Peyer's patch (tissue), 4 donors: ENCODE measurements around the gene CHSY3. TPM values are rescaled to one million over a fixed set of nuclear protein-coding genes. Genes with fewer than 3 reads are reported as not detected.

Experiments used
- DNase-seq, 3 donors: peaks; one replicate each; pipeline ENCODE4 v3.0.0-alpha.2; 2017 to 2019
- H3K27ac ChIP-seq, 4 donors: fragments of 200-600 bp; sonication (generic); one replicate each; pipeline ENCODE4 v1.5.1; 2016 to 2019
- H3K27me3 ChIP-seq, 2 donors: fragments of 200-600 bp; sonication (generic); one replicate each; pipeline ENCODE4 v1.5.1; 2019
- H3K36me3 ChIP-seq, 3 donors: fragments of 200-600 bp; sonication (generic); one replicate each; pipeline ENCODE4 v1.5.1; 2016 to 2019
- H3K4me1 ChIP-seq, 4 donors: fragments of 200-600 bp; sonication (generic); one replicate each; pipeline ENCODE4 v1.5.1; 2016 to 2019
- H3K4me3 ChIP-seq, 4 donors: fragments of 200-600 bp; sonication (generic); 1 replicate in 3 of 4; 2 replicates in 1 of 4; pipeline ENCODE4 v1.5.1; 2016 to 2019; ENCODE audit warnings: mild to moderate bottlenecking in 1 of 4
- H3K9me3 ChIP-seq, 4 donors: fragments of 200-600 bp; sonication (generic); one replicate each; pipeline ENCODE4 v1.5.1; 2016 to 2019; ENCODE audit warnings: mild to moderate bottlenecking in 1 of 4
- CTCF ChIP-seq, 6 experiments: fragments of 450-650 bp in 4 of 6; fragments of 200-600 bp in 2 of 6; sonication (generic) in 1 of 6; IDR thresholded peaks; one replicate each; pipeline ENCODE4 v1.5.1; 2017 to 2019; ENCODE audit warnings: antibody characterized with exemption in 6 of 6, mild to moderate bottlenecking in 3 of 6, moderate library complexity in 1 of 6
- POLR2A ChIP-seq, 2 donors: fragments of 450-650 bp; IDR thresholded peaks; one replicate each; pipeline ENCODE4 v1.5.1; 2017; ENCODE audit warnings: antibody characterized with exemption in 2 of 2, mild to moderate bottlenecking in 2 of 2, moderate library complexity in 2 of 2
- total RNA-seq, 4 donors: library from RNA; depleted of rRNA; stranded (reverse); fragments of >200 nt; gene quantifications; one replicate each; pipeline ENCODE4 v1.1.0, GENCODE V29; 2016

The CHSY3 gene
- total RNA-seq, 4 donors from 2014 or later = 0.35 to 2.5 (median 1.4) TPM

- TF ChIP-seq CTCF (IDR thresholded peaks at IDR 0.05) (no peak), POLR2A (IDR thresholded peaks at IDR 0.05) (no peak)
- no peak for DNase-seq
- Histone ChIP-seq H3K4me1 (peaks cover 0 to 3% (median 0%) of the 10 kb centered on the region in 4 donors), H3K27ac (peak overlapping the region in 1 of 4 donors; percentile 42), H3K27me3 (no peaks in the 10 kb centered on the region), H3K9me3 (no peaks in the 10 kb centered on the region), H3K4me3 (no peak overlapping the region), H3K36me3 (no peaks in the 10 kb centered on the region)
Measured at GRCh38 chr5:130136300-130136699, 232.0 kb downstream of the CHSY3 start.

- Histone ChIP-seq H3K9me3 (no peaks in the 10 kb centered on the region), H3K4me3 (no peak overlapping the region), H3K27me3 (no peaks in the 10 kb centered on the region), H3K4me1 (peaks cover 0 to 3% (median 0%) of the 10 kb centered on the region in 4 donors), H3K27ac (no peak overlapping the region), H3K36me3 (no peaks in the 10 kb centered on the region)
- DNase-seq = no peak
- TF ChIP-seq CTCF (IDR thresholded peaks at IDR 0.05) (no peak), POLR2A (IDR thresholded peaks at IDR 0.05) (no peak)
Measured at GRCh38 chr5:130137681-130138080, 233.4 kb downstream of the CHSY3 start.

GRCh38 chr5:130138406-130139045, 234.3 kb downstream of the CHSY3 start:
- no peak overlapping the region for H3K4me3 ChIP-seq
- no peaks in the 10 kb centered on the region for H3K9me3 ChIP-seq
- peaks cover 0 to 3% (median 0%) of the 10 kb centered on the region in 4 donors for H3K4me1 ChIP-seq
- TF ChIP-seq CTCF (IDR thresholded peaks at IDR 0.05) (no peak), POLR2A (IDR thresholded peaks at IDR 0.05) (no peak)
- H3K36me3 ChIP-seq = no peaks in the 10 kb centered on the region
- no peaks in the 10 kb centered on the region for H3K27me3 ChIP-seq
- DNase-seq = no peak
- H3K27ac ChIP-seq = no peak overlapping the region

- peak in 1 of 6 experiments; percentile 12 for TF ChIP-seq CTCF (IDR thresholded peaks at IDR 0.05)
- TF ChIP-seq POLR2A (IDR thresholded peaks at IDR 0.05) = no peak
- Histone ChIP-seq H3K27ac (no peak overlapping the region), H3K4me3 (no peak overlapping the region), H3K4me1 (no peaks in the 10 kb centered on the region), H3K36me3 (no peaks in the 10 kb centered on the region), H3K27me3 (no peaks in the 10 kb centered on the region), H3K9me3 (no peaks in the 10 kb centered on the region)
- DNase-seq = no peak
Measured at GRCh38 chr5:130141659-130142320, 237.5 kb downstream of the CHSY3 start.

- TF ChIP-seq POLR2A (IDR thresholded peaks at IDR 0.05) = no peak
- DNase-seq = no peak
- H3K9me3 ChIP-seq = no peaks in the 10 kb centered on the region
- H3K27me3 ChIP-seq = no peaks in the 10 kb centered on the region
- H3K36me3 ChIP-seq = no peaks in the 10 kb centered on the region
- no peaks in the 10 kb centered on the region for H3K4me1 ChIP-seq
- H3K4me3 ChIP-seq = no peak overlapping the region
- no peak overlapping the region for H3K27ac ChIP-seq
Measured at GRCh38 chr5:130151239-130151638, 247.0 kb downstream of the CHSY3 start.

GRCh38 chr5:130155345-130156011, 251.2 kb downstream of the CHSY3 start:
- no peak for DNase-seq
- no peak overlapping the region for H3K27ac ChIP-seq
- no peaks in the 10 kb centered on the region for H3K4me1 ChIP-seq
- H3K4me3 ChIP-seq = no peak overlapping the region
- H3K36me3 ChIP-seq = no peaks in the 10 kb centered on the region
- no peaks in the 10 kb centered on the region for H3K9me3 ChIP-seq
- H3K27me3 ChIP-seq = no peaks in the 10 kb centered on the region
- no peak for TF ChIP-seq CTCF (IDR thresholded peaks at IDR 0.05)
- TF ChIP-seq POLR2A (IDR thresholded peaks at IDR 0.05) = no peak
